ENCODE results near the gene MBTPS1.

MBTPS1 gene

DNA sequence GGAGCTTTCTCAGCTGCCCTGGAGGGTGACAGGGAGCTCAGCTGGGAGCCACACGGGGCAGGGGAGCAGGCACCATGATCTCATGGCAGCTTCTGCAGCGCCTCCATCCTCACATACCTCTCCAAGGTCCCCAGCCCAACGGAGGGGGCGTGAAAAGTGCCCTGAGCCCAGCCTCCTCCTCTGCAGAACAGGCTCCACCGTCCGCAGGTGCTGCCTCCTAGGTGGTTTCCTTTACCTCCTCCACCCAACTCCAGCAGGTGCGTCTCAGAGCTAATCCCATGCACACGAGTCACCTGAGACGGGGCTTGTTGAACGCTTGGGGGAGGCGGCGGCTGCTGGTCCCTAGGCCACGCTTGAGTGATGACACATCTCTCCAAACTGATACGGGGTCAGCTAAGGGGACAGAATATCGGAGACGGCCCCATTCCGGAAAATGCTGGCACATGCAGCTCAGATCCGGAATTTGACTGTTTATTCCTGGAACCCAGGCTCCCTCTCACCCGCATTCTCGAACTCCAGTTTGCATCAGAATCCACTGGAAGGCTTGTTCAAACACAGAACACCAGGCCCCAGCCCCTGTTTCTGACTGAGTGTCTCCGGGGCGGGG, 73.8 kb downstream of the MBTPS1 start:
- TF ChIP-seq CTCF (conservative IDR thresholded peaks at IDR 0.05; ENCODE audit: control insufficient read depth, insufficient read depth, low read depth, low read length): no peak
- DNase-seq (ENCODE audit: low read depth): no peak
- H3K4me3 ChIP-seq (ENCODE audit: control insufficient read depth, low read depth, low read length): no peak overlapping the region

DNA sequence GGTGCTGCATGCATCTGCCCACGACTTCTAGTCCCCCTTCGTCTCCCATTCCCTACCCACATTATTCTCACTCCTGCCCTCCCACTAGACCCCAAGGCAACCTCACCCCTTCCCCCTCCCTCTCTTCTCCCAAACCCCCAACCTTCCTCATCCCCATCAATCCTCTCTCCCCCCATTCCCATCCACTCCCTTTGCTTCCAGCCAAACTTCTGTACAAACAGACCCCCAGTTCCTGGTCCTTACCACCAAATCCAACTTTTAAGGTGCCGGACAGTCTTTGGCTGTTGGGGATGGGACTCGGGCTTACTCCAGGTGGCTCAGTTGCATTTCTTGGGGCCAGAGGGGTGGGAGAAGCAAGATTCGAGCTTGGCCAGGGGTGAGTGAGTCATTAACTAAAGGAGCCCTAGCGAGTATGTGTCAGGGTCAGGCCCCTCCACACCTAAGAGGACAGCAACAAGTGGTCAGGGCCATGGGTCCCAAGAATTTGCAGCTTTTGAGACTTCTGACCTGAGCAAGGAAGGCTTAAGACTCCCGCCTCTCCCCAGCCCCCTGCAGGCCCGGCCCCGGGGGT, 74.3 kb downstream of the MBTPS1 start, which contains the start of gene SLC38A8:
Gene SLC38A8, minus strand, starts transcription at position 488 of the 571 bp plus-strand sequence. CDS start 638 bp downstream, outside the sequence.
- no peak for DNase-seq (ENCODE audit: low read depth)
- no peak within 1 kb of the TSS for H3K4me3 ChIP-seq (ENCODE audit: control insufficient read depth, low read depth, low read length)
- TF ChIP-seq CTCF (conservative IDR thresholded peaks at IDR 0.05; ENCODE audit: control insufficient read depth, insufficient read depth, low read depth, low read length): no peak

GRCh38 chr16:84041881-84042280, 74.9 kb downstream of the MBTPS1 start:
- TF ChIP-seq CTCF (conservative IDR thresholded peaks at IDR 0.05; ENCODE audit: control insufficient read depth, insufficient read depth, low read depth, low read length): no peak
- DNase-seq (ENCODE audit: low read depth): no peak
- H3K4me3 ChIP-seq (ENCODE audit: control insufficient read depth, low read depth, low read length): no peak overlapping the region

DNA sequence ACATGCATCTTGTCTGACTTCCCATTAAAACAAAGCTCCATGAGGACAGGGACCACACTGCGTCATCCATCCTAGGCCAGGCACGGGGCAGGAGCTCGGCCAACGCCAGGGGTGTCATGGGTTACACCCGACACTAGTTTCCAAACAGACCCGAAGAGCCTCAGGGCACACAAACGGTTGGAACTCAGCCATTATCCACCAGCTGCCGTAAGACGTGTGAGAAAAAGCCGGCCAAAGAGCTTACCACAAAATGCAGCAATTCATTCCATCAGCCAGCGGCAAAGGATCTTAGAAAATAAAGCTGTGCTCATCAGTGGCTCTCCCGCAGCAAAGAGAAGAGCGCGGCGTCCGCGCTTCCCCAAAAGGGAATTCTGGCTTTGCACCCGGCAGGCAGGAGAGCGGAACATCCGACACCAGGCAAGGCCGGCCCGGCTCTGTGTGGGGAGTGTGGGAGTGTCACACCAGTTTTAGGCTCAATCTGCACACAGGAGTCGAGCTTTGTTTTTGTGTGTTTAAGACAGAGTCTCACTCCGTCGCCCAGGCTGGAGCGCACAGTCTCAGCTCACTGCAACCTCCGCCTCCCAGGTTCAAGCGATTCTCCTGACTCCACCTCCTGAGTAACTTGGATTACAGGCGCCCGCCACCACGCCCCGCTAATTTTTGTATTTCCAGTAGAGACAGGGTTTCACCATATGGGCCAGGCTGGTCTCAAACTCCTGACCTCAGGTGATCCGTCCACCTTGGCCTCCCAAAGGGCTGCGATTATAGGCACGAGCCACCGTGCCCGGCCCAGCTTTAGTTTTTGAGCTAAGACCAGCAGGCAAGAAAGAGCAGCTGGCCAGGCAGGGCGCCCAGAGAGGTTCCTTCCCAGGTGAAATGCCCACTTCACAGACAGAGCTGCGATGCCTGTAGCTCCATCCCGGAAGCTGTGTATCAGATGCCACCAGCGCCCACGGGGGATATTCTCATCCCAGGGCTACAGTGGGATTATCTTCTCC, 75.6 kb downstream of the MBTPS1 start:
- no peak for TF ChIP-seq CTCF (conservative IDR thresholded peaks at IDR 0.05; ENCODE audit: control insufficient read depth, insufficient read depth, low read depth, low read length)
- H3K4me3 ChIP-seq (ENCODE audit: control insufficient read depth, low read depth, low read length): no peak overlapping the region
- DNase-seq (ENCODE audit: low read depth): no peak

- no peak overlapping the region for H3K4me3 ChIP-seq (ENCODE audit: control insufficient read depth, low read depth, low read length)
- TF ChIP-seq CTCF (conservative IDR thresholded peaks at IDR 0.05; ENCODE audit: control insufficient read depth, insufficient read depth, low read depth, low read length): no peak
- no peak for DNase-seq (ENCODE audit: low read depth)
Measured at GRCh38 chr16:84040226-84040822, 76.4 kb downstream of the MBTPS1 start.

- no peak for DNase-seq (ENCODE audit: low read depth)
- no peak for TF ChIP-seq CTCF (conservative IDR thresholded peaks at IDR 0.05; ENCODE audit: control insufficient read depth, insufficient read depth, low read depth, low read length)
- no peak overlapping the region for H3K4me3 ChIP-seq (ENCODE audit: control insufficient read depth, low read depth, low read length)
Measured at GRCh38 chr16:84039696-84040095, 77.0 kb downstream of the MBTPS1 start.

Measured in fibroblast of mammary gland (primary cell).